Glutamatergic neuron (in vitro differentiated cells): Measurements from ENCODE around the gene MBD3L1. TPM values are rescaled to one million over a fixed set of nuclear protein-coding genes. Genes with fewer than 3 reads are reported as not detected.

Experiments
- DNase-seq: peaks from one replicate; pipeline ENCODE4 v3.0.0; 2022
- H3K27ac Mint-ChIP-seq: one replicate; pipeline ENCODE4 v1.8.0; 2020; ENCODE audit warnings: mild to moderate bottlenecking, mixed read lengths, inconsistent platforms; ENCODE audit not compliant: unreplicated experiment
- H3K27me3 Mint-ChIP-seq: one replicate; pipeline ENCODE4 v1.8.0; 2020; ENCODE audit warnings: mild to moderate bottlenecking, moderate library complexity, mixed read lengths, inconsistent platforms; ENCODE audit not compliant: unreplicated experiment
- H3K36me3 Mint-ChIP-seq: one replicate; pipeline ENCODE4 v1.8.0; 2020; ENCODE audit warnings: mild to moderate bottlenecking, mixed read lengths, inconsistent platforms; ENCODE audit not compliant: unreplicated experiment
- H3K4me1 Mint-ChIP-seq: one replicate; pipeline ENCODE4 v1.8.0; 2020; ENCODE audit warnings: mild to moderate bottlenecking, low read depth, mixed read lengths, inconsistent platforms; ENCODE audit not compliant: unreplicated experiment
- H3K4me3 Mint-ChIP-seq: one replicate; pipeline ENCODE4 v1.8.0; 2020; ENCODE audit warnings: mild to moderate bottlenecking, mixed read lengths, inconsistent platforms; ENCODE audit not compliant: unreplicated experiment
- H3K9me3 Mint-ChIP-seq: one replicate; pipeline ENCODE4 v1.8.0; 2020; ENCODE audit warnings: mild to moderate bottlenecking, moderate library complexity, mixed read lengths, inconsistent platforms; ENCODE audit not compliant: unreplicated experiment
- total RNA-seq: library from RNA; stranded (reverse); fragmentation: NEBNext Ultra II Directional; extraction: Animal tissue kit (Norgen Biotek cat#: 25700); gene quantifications from one replicate; pipeline ENCODE4 v1.2.1, GENCODE V29; 2021; ENCODE audit not compliant: unreplicated experiment
- TF ChIP-seq, protein P1 (sequence below): fragments of 200-600 bp; sonication (generic); IDR thresholded peaks from one replicate; pipeline ENCODE4 v1.5.0; 2021; ENCODE audit not compliant: partially characterized antibody, unreplicated experiment

Gene MBD3L1
- total RNA-seq, 1 donor from 2014 or later: not detected

DNA sequence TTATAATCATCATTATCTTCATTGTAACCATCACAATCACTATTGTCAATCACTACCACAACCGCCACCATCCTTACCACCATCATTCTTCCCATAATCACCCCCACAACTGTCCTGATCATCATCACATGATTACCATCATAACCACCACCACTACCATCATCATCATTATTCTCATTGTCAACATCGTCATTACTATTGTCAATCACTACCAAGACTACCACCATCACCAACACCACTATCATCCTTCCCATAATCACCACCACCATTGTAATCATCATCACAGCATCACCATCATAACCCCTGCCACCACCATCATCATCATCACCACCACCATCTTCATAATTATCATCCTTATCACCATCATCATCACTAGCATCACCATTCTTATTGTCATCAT, 55.2 kb downstream of the MBD3L1 start:
- no peak for DNase-seq
- no peaks in the 10 kb centered on the region for H3K27me3 Mint-ChIP-seq
- no peaks in the 10 kb centered on the region for H3K36me3 Mint-ChIP-seq
- TF ChIP-seq, protein P1, sequence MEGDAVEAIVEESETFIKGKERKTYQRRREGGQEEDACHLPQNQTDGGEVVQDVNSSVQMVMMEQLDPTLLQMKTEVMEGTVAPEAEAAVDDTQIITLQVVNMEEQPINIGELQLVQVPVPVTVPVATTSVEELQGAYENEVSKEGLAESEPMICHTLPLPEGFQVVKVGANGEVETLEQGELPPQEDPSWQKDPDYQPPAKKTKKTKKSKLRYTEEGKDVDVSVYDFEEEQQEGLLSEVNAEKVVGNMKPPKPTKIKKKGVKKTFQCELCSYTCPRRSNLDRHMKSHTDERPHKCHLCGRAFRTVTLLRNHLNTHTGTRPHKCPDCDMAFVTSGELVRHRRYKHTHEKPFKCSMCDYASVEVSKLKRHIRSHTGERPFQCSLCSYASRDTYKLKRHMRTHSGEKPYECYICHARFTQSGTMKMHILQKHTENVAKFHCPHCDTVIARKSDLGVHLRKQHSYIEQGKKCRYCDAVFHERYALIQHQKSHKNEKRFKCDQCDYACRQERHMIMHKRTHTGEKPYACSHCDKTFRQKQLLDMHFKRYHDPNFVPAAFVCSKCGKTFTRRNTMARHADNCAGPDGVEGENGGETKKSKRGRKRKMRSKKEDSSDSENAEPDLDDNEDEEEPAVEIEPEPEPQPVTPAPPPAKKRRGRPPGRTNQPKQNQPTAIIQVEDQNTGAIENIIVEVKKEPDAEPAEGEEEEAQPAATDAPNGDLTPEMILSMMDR: no peak
- H3K9me3 Mint-ChIP-seq: peaks cover 6% of the 10 kb centered on the region
- H3K4me3 Mint-ChIP-seq: no peak overlapping the region
- H3K27ac Mint-ChIP-seq: no peak overlapping the region
- H3K4me1 Mint-ChIP-seq: no peaks in the 10 kb centered on the region

GRCh38 chr19:8890260-8890659, 58.1 kb downstream of the MBD3L1 start:
- Mint-ChIP-seq H3K36me3 (no peaks in the 10 kb centered on the region), H3K4me3 (no peak overlapping the region), H3K9me3 (peaks cover 3% of the 10 kb centered on the region), H3K27ac (no peak overlapping the region), H3K4me1 (no peaks in the 10 kb centered on the region), H3K27me3 (no peaks in the 10 kb centered on the region)
- TF ChIP-seq, protein P1: no peak
- DNase-seq: no peak

Other genes starting within 250 kb of the MBD3L1 start
- gene ADAMTS10, start 221.7 kb upstream of the MBD3L1 start, total RNA-seq: 87.6 TPM
- gene NFILZ, start 201.7 kb upstream of the MBD3L1 start, total RNA-seq: not detected
- not detected for gene ACTL9, start 133.6 kb upstream of the MBD3L1 start, total RNA-seq
- not detected for gene OR2Z1, start 110.7 kb upstream of the MBD3L1 start, total RNA-seq
- 11.7 TPM for gene ZNF558, start 73 bp upstream of the MBD3L1 start, total RNA-seq
- gene MUC16, start 178.0 kb downstream of the MBD3L1 start, total RNA-seq: not detected